NK-92 treated with Interleukin-12 subunit alpha and Interleukin-12 subunit beta, amount 100 ng/mL, for 24 hours (cell line): Measurements from ENCODE around the gene ASAP3.
A peak's percentile ranks its signal among the peaks of the same experiment; 100 is the strongest.

Experiments
- DNase-seq: peaks from one replicate; lab custom pipeline; 2025; lab: John Stamatoyannopoulos, UW

Gene ASAP3

DNA sequence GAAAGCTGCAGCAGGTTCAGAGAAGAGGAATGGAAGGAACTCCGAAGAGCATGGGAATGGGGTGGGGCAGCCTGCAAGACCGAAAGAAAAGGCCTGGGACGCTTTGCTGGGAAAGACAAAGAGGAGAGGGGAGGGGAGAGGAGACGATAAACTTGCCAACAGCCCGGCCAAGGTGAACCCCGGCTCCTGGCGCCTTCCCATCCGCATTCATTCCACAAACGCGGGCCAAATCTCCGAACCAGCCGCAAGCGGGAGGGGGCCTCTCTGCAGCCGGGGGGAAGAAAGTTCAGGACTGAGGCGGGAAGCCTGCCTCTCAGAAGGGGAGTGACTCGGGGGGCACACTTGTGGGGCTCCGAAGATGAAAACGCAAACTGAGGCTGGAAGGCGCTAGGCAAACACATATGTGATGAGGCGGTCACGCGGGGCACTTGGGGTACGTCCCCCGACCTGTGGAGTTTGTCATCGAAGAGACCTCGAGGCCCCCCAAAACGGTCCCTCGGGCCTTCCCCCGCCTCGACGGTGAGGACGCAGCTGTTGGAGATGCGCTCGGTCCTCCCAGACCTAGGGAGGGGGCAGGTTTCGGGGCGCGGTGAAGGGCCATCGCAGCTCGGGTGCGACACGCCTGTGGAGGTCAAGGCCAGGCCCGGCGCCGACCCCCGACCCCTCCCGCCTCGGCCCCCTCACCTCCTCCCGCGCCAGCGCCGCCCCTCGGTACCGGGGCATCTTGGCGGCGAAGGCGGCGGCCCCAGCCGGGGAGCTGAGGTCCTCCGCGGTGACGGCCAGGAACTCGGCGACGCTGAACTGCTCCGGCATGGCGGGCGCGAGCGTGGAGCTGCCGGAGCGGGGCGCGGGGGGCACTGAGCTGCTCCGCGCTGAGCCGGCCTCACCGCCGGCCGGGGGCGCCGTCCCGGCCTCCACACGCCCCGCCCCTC, at the start of gene ASAP3:
ASAP3 (minus strand) TSS at position 859 of the 932 bp plus-strand sequence; CDS start at position 813, 46 bp downstream.
- no peak for DNase-seq

DNA sequence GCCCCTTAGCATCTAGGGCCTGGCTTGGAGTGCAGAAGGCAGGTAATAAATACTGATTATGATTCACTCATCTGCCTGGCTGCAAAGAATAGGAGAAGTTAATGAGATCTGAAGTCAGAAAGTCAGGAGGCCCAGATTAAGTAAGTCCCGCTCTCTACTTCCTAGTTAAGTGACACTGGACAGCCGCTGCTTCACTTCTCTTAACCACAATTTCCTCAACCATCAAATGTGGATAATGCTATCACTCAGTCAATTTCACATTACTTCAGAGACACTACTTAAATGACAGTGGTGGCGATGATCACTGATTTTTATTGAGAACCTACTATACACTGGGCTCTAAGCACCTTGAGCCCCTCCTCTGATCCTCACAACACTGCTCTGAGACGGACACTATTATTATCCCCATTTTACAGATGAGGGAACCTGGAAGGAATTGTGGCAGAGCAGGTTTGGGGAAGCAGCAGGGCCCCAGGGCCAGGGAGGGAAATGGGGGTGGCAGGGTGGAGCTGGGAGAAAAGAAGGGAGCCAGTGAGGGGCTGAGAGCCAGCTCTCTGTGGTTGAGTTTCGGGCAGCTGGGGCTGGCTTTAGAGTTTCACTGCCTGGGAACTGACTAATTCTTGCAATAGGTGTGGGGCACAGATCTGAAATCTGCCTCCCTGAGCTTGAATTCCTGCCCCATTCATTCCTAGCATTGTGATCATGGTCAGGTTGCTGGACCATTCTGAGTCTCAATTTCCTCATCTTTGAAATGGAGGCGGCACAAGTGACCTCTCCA, 49.5 kb upstream of the ASAP3 start:
- DNase-seq: no peak

DNA sequence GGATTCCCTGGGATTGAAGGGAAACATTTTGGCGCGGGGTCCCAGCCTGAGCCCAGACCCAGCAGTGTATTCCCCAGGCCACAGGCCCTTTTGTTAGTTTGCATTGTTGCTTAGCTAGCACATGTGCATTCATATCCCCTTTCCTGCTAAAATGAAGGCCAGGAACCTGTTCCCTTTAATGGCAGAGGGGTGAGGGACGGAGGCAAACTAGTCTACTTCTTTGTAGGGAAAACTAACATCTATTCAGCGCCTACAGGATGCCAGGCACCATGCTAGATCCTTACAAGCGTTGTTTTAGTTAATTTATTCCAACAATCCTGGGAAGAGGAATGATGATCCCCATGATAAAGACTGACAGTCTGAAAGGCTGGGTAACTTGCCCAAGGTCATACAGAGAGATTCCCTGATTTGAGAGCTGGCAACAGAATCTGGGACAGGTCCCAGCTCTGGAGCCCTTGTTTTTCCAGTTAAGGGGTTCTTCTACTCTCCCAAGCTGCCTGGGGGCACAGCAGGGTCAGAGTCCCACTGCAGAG, 47.6 kb upstream of the ASAP3 start:
- DNase-seq: no peak

DNA sequence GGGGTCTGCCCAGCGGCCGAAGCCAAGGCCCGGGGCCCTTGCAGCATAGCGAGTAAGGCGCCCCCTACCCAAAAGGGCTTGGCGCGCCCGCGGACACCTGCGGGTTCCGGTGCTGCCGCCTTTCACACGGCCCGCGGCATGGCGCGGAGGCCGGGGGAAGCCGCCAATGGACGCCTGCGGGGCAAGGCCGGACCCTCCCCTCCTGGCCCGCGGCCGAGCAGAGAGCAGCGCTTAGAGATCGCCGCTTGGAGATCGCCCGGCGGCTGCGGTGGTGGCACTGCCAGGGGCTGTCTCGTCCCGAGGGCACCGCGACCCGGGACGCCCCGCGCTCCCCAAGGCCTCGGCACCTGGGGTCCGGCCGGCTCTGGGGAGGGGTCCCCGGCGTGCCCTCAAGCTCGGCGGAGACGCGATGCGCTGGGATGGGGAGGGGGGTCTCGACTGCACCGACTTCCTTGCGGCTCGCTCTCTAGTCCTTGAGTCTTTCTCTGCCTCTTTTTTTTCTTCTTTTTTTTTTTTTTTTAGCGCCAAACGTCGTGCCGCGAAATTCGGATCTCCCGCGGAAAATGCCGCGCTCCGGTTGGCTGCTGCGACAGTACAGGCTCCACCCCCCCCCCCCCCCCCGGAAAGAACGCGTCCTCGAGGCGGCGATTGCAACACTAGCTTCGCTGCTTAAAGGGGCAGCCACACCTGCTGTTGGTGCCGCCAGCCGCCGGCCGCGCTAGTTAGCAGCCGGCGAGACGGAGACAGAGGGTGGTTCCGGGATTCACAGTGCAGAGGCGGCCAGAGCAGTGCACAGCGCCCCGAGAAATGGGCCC, 47.0 kb upstream of the ASAP3 start, which contains the start of gene E2F2:
E2F2 (minus strand) TSS at position 487 of the 815 bp plus-strand sequence; CDS start at position 47, 440 bp downstream.
- peak; percentile 87 for DNase-seq

DNA sequence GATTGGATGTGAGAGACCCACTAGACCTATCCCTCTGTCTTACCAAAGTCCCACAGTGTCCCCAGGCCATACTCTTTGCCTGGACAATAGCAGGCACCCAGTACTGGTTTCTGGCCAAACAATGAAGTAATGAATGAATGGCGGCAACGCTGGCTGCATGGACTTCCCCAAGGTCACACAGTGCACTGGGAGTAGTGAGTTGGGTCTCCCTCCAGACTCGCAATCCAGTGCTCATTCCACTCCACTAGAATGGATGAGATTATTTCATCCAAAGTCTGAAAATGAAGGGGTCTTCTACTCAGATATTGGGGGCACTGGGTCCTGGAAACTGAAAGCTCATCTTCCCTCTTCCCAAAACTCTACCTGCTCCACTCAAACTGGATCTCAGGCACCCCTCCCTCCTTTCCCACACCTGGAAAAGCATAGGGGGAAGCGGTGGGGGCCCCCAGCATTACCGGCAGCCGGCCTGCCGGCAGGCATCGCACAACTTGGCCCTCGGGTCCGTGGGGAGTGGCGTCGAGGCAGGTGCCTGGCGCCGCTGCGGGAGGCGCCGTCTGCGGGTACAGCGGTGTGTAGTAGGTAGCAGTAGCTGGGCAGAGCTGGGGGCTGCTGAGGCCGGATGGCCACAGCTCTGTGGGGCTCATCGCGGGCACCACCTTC, 46.2 kb upstream of the ASAP3 start:
- no peak for DNase-seq

DNA sequence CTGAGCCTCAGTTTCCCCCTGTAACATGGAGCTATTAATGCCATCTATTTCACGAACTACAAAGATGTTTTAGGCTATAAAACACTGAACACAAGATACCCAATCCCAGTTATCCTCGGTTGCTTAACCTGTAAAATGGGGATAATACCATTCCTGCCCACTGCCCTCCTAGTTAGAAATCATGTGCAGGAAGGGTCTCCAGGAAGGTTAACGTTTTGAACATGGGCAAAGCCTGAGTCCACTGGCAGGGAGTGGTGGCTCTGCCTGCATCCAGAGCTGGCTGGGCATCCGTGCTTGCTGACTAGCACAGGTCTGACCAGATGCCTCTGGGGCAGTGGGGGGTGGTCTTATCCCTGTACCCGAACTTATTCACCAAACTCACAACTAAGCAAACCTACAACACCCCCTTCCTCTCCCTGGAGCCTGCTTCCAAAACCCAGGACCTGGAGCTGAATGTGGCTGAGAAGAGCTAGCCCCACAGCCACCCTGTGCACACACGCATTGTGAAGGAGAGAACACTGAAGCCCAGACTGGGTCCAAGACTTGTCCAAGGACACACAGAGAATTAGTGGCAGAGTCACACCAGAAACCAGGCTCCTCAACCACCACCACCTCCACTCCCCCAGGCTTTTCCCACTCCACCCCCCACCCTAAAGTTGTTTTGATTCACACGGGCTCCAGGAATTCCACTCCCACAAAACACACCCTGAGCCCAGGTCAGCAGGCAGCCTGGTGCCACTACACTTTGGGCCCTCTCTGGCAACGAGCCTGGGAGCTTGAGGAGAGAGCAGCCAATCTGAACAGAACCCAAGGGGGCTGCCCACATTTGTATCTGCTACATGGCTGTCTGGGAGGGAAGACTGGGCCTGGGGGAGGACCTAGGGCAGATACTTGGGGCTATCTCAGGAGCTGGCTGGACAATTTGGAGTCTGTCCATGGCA, 45.4 kb upstream of the ASAP3 start:
- DNase-seq: no peak

DNA sequence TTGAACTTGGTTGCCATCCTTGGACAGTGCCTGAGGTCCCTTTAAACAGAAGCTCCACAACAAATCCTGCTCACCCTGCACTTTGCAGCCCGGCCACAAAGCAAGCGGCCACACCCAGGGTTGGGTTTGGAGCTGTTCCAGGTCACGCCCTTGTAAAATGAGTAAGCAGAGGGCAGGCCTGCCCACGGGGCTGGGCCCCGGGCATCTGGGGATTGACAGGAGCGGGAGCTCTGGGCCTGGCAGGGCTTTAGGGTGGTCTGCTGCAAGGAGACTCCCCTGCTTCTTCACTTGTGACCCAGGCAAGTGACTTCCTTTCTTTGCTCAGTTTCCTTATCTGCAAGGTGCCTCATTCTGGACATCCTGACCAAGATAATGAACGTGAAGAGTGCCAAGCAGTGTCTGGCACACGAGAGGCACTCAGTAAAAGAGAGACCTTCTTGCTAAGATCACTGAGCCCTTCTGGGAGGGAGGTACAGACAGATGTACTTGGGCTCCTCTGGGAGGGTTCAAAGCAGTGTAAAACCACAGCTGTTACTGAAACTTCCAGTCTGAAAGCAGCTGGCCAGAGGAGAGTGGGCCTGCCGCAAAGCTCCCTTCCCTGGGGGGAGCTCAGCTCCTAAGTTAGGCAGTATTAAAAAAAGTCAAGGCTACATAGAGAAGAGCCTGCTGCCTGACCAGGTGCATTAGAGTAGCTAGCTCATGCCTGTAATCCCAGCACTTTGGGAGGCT, 44.4 kb upstream of the ASAP3 start:
- no peak for DNase-seq

DNA sequence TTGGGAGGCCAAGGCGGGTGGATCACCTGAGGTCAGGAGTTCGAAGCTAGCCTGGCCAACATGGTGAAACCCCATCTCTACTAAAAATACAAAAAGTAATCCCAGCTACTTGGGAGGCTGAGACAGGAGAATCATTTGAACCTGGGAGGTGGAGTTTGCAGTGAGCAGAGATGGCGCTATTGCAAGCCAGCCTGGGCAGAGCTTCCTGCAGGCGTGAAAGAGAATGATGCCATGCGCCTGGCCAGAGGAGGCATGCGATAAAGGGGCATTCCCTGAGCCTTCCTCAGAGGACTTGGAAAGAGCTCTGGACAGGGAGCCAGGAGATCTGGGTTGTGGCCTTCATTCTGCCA, 43.9 kb upstream of the ASAP3 start:
- no peak for DNase-seq

DNA sequence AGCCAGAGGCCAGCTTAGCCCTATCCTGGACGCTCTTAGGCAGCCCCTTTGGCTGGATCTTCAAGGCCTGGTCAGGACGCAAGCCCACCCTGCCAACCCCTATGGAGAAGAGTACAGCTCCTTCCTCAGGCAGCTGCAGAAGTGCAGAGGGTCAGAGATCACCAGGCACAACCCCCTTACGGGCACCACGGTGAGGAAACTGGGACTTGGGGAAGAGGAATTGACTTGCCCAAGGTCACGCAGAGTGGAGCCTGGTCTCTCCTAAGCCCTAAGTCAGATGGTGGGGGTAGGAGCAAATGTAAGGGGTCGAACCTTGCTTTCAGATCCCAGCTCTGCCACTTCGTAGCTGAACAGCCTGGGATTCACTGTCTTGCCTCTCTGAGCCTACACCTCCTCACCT, 43.4 kb upstream of the ASAP3 start:
- no peak for DNase-seq

DNA sequence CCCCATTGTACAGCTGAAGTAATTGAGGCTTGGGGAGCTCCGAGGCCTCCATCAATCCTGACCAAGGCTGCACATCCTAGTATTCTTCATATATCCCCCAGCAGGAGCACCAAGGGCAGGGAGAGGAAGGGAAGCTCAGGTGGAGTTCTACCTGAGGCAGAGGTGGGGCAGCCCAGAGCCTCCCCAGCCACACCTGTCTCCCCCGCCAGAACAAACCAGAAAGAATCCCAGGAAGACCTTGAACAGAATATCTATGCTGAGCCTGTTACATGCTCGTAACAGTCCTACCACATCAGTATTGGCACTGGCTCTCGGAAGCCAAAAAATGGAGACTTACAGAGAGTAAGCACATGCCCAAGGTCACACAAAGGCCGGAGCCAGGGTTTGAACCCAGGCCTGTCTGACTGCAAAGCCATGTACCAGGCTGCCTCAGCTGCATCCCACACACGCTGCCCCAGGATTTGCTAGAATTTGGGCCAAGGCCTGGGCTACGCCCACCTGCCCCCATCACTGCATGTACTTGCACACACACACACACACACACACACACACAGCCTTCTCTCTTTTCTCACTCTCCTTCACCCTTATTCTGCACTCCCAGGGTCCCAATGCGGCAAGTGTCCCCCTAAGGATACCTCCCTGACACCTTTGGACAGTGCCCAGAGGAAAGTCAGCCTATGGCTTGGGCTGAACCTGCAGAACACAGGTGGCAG, 42.5 kb upstream of the ASAP3 start:
- DNase-seq: no peak

DNA sequence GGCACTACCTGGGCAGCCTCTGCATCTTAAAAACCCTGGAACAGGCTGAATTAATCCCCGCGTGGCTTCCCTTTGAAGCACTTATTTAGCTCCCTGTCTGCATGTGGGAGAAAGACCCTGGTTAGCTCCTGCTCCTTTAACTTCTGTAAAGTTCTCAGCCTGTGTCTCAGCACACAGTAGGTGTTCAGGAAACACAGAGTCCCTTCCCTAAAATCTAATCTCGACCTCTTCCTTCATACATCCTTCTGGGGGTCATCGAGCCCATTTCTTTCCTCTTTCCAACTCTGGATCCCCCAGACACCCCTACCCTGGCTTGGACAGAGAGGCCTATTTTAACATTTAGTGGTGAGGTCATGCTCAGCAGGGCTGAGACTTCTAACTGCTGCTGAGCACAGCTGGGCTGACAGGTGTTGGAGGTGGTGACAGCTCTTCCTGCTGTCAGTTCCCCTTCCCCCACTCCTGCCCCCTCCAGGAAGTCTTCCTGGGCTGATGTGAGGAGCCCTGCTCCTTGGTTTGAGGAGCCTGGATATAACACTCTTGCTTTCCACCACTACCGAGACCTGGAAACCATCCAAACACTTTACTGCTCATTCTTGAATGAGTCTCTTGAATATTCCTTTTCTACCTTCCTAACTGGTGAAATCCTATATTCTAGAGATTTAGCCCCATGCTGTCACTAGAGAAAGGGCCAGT, 41.7 kb upstream of the ASAP3 start:
- peak; percentile 27 for DNase-seq

DNA sequence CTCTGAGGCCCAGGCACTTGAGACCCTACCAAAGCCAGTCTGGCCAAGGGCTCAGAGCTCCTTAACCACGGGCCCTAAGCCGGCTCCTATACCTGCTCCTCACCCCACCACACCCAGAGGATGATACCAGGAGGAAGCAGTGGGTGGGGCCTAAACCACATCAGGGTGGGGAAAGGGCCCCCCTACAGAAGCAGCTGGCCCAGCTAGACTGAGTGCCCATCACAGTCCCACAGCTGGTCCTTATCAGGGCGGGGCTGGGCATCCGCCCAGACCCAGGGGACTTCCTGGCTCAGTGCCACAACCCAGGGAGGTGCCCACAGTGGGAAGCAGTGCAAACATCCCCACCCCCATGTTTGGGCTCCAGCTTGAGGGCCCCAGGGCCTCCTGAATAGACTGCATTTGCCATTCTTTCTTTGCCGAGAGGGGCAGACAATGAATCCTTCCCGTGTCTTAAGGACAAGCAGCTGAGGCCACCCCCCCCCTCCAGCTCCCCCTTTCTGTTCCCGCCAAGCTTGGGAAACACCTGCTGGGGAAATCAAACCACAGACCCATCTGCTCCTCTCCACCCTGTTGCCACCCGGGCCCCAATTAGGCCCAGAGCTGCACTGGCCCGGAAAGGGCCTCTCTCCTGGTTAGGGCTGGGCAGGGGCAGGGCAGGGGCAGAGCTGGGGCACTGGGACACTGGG, 40.9 kb upstream of the ASAP3 start:
- DNase-seq: no peak

DNA sequence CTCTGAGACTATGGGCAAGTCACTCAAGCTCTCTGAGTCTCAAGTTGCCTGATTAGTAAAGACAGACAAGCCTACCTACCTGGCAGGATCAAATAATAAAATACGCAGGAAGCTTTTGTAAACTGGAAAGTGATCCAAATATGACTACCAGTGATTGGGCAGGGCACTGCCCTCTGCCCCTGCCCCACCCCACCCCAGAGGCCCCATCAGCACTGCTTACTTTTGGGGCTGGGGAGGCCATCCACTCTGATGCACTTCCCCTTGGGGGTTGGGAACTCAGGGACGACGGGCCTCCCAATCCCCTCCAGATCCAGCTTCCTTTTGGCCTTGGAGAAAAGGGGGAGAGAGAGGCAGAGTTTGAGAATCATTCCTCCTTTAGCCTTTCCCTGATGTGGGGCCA, 40.2 kb upstream of the ASAP3 start:
- DNase-seq: no peak

DNA sequence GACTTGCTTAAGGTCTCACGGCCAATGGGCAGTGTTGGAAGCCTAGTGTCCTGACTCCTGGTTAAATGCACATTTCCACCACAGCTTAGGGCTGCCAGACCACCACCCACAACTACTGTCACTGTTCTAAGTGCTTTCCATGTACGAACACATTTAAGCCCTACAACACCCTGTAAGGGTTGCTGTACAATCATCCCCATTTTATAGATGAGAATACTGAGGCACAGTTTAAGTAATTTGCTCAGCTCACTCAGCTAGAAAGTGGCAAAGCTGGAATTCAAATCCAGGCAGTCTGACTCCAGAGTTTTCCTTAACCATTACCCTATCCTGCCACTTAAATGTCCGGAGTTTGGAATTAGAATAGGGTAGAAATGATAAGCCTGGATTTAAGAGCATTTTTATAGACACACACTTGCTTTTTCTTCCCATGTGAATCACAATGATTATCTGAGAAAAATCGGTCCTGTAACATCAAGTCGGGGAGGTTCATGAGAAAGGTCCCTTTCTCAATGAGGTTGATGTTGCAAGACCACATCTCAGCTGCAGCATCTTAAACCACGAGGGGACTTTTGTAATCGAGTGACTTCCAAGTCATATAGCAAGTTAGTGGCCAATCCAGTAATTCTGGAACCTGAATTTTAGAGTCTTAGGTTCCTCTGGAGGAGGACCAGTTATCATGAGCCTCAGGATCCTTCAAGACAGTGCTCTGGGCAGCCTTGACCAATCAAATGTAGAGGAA, 38.4 kb upstream of the ASAP3 start:
- no peak for DNase-seq

DNA sequence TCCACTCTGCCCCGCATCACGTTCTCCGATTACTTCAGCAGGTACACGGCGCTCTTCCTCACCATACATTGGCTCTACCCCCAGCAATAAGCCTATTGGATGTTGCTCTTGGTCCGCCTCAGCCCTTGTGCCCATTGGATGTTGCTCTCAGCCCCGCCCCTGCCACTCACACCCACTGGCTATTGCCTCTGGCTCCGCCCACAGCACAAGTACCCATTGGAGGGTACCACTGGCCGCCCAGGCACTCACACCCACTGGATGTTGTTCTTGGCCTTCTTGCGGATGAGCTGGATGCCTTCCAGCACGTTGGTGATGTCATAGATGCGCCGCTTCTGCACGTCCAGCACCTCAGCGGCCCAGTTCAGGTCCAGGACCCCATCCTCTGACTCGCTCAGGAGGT, 37.6 kb upstream of the ASAP3 start:
- DNase-seq: no peak

DNA sequence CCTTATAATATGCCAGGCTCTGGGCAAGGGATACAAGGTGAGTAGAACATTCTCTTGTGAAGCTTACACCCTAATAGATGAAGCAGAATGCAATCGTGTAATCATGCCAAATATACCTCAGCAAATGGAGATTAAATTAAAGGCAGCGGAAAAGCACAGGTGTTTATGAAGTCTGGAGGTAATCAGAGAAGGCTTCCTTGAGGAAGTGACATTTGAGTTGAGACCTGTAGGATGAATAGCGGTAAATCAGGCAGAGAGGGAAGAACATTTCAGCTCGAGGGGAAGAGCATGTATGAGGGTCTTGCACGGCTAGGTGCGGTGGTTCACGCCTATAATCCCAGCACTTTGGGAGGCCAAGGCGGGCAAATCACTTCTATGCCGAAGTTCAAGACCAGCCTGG, 33.6 kb upstream of the ASAP3 start:
- no peak for DNase-seq

DNA sequence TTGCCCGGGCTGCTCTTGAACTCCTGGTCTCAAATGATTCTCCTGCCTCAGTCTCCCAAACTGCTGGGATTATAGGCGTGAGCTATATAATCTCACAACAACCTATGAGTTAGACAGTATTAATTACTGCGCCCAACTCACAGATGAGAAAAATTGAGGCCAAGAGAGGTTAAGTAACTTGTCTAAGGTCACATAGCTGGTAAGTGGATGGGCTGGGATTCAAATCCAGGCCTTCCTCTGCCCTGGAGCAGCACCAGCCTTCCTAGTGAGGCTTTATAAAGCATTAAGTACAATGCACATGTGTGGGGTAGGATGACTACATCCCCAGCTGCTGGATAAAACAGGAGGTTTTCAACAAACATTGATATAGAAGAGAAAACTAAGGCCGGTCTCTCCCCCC, 31.9 kb upstream of the ASAP3 start:
- no peak for DNase-seq
